AG09319 (cell line): ENCODE data around the gene C1RL.

Source experiments
- DNase-seq: peaks from one replicate; pipeline ENCODE4 v3.0.0-alpha.2; 2010; ENCODE audit warnings: low read depth; ENCODE audit errors: extremely low read depth
- TF ChIP-seq, protein P1 (sequence below): IDR thresholded peaks from 2 replicates; pipeline ENCODE4 v1.5.1; 2011; ENCODE audit warnings: low read depth, mild to moderate bottlenecking, inconsistent platforms, low read length, moderate library complexity

C1RL gene

DNA sequence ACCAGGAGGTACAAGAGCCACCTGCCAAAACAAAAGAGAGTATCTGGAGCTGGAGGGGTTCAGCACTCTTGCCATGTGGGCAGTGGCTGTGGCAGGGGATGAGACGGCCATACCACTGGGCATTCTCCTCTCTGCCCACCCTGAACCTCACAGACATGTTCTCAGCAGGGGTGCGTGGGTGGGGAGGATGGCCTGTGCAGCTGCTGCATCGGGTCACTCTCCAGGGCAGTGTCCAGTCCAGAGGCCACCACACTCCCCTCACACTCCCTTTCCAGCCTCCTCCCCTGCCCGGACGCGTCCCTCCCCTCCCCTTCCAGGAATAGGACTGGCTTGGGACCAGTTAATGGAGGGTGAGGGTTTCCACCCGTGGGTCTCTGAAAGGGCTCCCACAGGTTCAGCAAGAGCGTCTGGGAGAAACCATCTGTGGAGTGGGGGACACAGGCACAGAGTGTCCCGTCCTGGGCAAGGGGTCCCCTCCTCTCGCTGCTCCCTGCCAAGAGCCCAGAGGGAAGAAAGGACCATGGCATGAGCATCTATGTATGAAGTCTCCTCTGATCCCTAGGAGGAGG, 17.3 kb downstream of the C1RL start:
- TF ChIP-seq, protein P1, sequence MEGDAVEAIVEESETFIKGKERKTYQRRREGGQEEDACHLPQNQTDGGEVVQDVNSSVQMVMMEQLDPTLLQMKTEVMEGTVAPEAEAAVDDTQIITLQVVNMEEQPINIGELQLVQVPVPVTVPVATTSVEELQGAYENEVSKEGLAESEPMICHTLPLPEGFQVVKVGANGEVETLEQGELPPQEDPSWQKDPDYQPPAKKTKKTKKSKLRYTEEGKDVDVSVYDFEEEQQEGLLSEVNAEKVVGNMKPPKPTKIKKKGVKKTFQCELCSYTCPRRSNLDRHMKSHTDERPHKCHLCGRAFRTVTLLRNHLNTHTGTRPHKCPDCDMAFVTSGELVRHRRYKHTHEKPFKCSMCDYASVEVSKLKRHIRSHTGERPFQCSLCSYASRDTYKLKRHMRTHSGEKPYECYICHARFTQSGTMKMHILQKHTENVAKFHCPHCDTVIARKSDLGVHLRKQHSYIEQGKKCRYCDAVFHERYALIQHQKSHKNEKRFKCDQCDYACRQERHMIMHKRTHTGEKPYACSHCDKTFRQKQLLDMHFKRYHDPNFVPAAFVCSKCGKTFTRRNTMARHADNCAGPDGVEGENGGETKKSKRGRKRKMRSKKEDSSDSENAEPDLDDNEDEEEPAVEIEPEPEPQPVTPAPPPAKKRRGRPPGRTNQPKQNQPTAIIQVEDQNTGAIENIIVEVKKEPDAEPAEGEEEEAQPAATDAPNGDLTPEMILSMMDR = no peak
- no peak for DNase-seq

DNA sequence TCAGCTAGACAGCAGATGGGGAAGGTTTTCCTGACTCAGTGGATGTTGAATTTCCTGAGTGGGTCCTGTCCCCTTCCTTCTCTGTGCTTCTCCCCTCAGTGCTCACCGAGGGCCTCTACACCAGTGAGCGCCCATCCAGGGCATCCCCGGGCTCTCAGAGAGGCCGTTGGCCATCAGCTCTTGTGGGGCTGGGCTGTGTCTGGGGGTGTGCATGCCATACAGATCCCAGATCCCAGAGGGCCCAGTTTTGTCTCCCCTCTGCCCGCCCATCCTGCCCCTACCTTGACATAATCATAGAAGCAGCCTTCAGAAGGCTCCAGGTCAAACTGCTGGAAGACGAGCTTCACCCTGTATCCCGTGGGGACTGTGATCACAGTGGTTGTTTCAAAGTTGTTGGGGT, 17.8 kb downstream of the C1RL start:
- no peak for DNase-seq
- TF ChIP-seq, protein P1 = no peak

DNA sequence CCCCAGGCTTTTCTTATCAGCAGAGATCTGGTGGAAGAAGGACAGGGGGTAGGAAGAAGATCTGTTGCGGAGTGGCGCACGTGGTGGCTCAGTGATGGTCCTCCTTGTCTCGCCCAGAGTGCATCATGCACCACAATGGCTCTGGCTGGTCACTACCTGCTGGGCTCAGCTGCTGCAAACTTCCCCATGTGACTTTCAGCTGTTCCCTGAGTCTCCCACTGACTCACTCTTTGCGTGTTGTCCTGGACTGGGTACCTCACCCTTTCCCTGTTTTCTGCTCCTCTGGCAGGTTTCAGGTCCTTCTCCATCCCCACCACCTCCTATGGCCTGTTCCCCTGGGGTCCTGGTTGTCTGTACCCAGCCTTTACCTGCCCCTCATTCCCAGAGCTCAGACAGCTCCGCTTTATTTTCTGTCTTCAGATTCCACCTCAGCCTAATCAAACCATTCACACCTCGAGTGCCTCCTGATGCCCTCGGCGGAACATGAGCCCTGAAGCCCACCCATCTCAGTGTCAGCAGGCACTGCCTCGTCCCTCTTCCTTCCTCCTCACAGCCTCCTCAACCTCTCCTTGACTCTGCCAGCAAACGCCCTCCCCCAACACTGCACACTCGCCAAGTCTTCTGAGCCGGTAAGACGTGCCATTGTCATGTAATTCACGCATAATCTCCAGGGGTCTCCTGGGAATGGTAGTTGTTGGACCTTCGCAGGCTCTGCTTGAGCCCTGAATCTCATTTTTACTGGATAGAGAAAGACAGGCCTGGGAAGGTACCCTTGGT, 18.6 kb downstream of the C1RL start:
- TF ChIP-seq, protein P1 = no peak
- DNase-seq = no peak

DNA sequence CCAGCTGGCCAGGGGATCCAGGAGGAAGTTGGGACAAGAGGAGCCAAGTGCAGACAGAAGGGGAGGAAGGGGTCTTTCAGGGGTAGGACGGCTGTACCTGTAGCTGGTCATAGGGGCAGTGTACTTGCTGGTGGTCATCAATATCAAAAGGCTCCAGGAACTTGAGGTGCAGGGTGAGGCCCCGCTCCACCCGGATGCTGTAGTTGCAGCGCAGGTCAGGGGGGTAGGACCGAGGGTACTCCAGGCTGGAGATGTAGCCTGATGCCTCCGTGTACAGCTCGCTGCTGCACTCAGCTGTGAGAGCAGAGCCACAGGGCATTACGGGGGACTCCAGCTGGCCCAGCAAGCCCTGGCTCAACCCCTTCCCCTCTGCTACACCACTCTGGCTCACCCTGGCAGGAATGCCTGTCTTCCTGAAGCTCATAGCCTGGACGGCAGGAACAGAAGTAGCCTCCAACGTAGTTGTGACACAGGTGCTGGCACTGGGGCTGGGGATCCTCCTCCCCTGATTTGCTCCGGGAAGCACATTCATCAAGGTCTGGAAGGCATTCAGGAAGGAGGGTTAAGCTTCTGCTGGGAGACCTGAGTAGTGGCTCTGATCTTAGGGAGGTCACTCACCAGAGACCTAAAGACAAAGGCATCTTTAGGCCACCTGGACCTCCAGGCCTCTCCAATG, 19.7 kb downstream of the C1RL start:
- TF ChIP-seq, protein P1 = no peak
- no peak for DNase-seq

DNA sequence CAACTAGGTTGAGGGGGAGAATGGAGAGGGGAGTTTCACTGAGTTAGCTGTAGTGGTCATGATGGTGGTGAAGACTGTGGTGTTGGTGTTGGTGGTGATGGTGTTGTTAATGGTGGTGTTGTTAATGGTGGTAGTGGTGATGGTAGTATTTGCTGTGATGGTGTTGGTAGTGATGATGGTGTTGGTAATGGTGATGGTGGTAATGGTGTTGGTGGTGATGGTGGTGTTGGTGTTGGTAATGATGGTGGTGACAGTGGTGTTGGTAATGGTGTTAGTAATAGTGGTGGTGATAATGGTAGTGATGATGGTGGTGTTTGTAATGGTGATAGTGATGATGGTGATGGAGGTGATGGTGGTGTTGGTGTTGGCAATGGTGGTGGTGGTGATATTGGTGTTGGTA, 25.9 kb downstream of the C1RL start:
- no peak for DNase-seq
- TF ChIP-seq, protein P1 = no peak

DNA sequence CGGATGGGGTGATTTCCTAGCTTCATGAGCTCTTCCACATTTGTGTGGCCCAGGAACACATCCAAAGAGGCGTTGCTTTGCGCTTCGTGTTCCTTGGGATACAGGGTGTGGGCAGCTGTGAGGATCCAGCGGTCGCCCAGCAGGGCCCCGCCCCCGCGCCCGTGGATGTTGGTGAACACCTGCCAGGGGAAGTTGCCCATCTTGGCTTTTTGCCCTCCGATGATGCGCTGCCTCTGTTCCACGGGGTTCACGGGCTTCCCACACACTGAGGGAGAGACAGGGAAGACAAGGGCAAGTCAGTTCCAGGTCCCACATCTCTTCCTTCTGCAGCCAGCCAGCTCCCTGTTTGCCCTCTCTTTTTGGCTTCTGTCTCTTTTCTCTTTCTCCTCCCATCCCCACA, 28.0 kb downstream of the C1RL start:
- DNase-seq = no peak
- TF ChIP-seq, protein P1 = no peak

DNA sequence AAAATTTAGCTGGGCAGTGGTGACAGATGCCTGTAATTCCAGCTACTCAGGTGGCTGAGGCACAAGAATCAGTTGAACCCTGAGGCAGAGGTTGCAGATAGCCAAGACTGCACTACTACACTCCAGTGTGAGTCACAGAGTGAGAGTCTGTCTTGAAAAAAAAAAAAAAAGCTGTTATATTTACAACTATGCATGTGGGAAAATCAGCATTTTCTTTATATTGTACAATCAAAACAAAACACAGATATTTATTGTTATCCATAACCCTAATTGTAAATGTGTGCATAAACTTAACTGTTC, 29.2 kb downstream of the C1RL start:
- no peak for DNase-seq
- TF ChIP-seq, protein P1 = no peak
